ENCODE measurements around the gene STARD7. TPM values are rescaled to one million over a fixed set of nuclear protein-coding genes. Genes with fewer than 3 reads are reported as not detected.

The STARD7 gene
- total and polyA plus RNA-seq, 9 of the 15 experiments (the other 6 are each of a cell fraction or from before 2014, with no cell fraction given) = 90.9 to 196 (median 145) TPM

DNA sequence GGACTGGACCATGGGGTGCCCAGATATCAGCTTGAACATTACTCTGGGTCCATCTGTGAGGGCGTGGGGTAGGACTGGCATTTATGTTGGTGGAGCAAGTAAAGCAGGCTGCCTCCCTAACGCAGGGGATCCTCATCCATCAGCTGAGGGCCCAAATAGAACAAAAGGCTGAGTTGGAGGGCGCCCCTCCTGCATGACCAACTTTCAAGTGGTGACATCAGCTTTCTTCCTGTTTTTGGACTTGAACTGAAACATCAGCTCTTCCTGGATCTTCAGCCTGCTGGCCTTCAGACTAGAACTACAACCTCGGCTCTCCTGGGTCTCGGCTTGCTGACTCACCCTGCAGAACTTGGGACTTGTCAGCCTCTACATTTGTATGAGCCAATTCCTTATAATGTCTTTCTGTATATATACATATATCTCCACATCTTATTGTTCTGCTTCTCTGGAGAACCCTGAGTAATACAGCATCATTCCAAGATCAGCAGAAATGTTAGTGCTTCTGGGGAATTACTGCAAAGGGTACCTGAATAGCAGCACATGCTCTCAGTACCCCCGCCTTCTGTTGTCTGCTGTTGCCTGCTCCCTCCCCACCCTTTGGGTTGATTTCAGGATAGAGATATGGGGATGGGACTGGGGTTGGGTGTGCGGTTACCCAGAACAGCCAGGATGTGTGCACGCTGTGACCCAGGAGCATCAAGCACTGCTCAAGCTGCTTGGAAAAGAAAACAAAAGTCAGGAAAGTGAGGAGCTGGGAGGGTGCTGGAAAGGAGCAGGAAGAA, 37.2 kb upstream of the STARD7 start (continued):
- TF ChIP-seq CREB3L1 (IDR thresholded peaks at IDR 0.05; ENCODE audit: borderline replicate concordance, low read depth) = peak; percentile 26; the same call in 1 of the 2 replicates
- TF ChIP-seq ZFX (CRISPR knock-in tag; IDR thresholded peaks at IDR 0.05) = no peak
- TF ChIP-seq ELF1 (tag; IDR thresholded peaks at IDR 0.05) = peak; percentile 75
- TF ChIP-seq CGGBP1 (CRISPR knock-in tag; IDR thresholded peaks at IDR 0.05) = no peak
- no peak for TF ChIP-seq LARP7 (IDR thresholded peaks at IDR 0.05)
- TF ChIP-seq FOXA3 (CRISPR knock-in tag; conservative IDR thresholded peaks at IDR 0.05 in 1 of 2, IDR thresholded peaks at IDR 0.05 in 1 of 2) = no peak
- TF ChIP-seq ZNF143 (CRISPR knock-in tag; IDR thresholded peaks at IDR 0.05) = no peak
- TF ChIP-seq, protein P1, sequence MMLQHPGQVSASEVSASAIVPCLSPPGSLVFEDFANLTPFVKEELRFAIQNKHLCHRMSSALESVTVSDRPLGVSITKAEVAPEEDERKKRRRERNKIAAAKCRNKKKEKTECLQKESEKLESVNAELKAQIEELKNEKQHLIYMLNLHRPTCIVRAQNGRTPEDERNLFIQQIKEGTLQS (IDR thresholded peaks at IDR 0.05) = peak; percentile 92
- TF ChIP-seq, protein P1 (CRISPR knock-in tag; conservative IDR thresholded peaks at IDR 0.05) = no peak
- no peak for TF ChIP-seq RBM39 (optimal IDR thresholded peaks at IDR 0.05; ENCODE audit: low read depth, low read length)
- no peak for TF ChIP-seq POLR3A (IDR thresholded peaks at IDR 0.05; ENCODE audit: borderline replicate concordance, extremely low read depth, insufficient read depth, insufficient read length)
- TF ChIP-seq RBM25 (IDR thresholded peaks at IDR 0.05; ENCODE audit: low read depth, low read length, severe bottlenecking) = peak; percentile 16
- TF ChIP-seq MYBL2 (IDR thresholded peaks at IDR 0.05; ENCODE audit: low read depth) = no peak
- TF ChIP-seq MYBL2 (CRISPR knock-in tag; IDR thresholded peaks at IDR 0.05; ENCODE audit: borderline replicate concordance) = no peak
- TF ChIP-seq TRIM25 (IDR thresholded peaks at IDR 0.05; ENCODE audit: borderline replicate concordance) = no peak
- TF ChIP-seq CBFA2T3 (IDR thresholded peaks at IDR 0.05) = no peak
- no peak for TF ChIP-seq ETV5 (CRISPR knock-in tag; IDR thresholded peaks at IDR 0.05; ENCODE audit: low read depth)
- TF ChIP-seq, protein P2, sequence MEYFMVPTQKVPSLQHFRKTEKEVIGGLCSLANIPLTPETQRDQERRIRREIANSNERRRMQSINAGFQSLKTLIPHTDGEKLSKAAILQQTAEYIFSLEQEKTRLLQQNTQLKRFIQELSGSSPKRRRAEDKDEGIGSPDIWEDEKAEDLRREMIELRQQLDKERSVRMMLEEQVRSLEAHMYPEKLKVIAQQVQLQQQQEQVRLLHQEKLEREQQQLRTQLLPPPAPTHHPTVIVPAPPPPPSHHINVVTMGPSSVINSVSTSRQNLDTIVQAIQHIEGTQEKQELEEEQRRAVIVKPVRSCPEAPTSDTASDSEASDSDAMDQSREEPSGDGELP (CRISPR knock-in tag; IDR thresholded peaks at IDR 0.05; ENCODE audit: borderline replicate concordance) = peak; percentile 65; the same call in 1 of the 2 replicates
- no peak for TF ChIP-seq KDM4B (IDR thresholded peaks at IDR 0.05; ENCODE audit: borderline replicate concordance in 2 of 2, low read depth in 1 of 2)
- no peak for TF ChIP-seq CHD1 (IDR thresholded peaks at IDR 0.05; ENCODE audit: low read length)
- TF ChIP-seq MAX (CRISPR knock-in tag; IDR thresholded peaks at IDR 0.05) = no peak; the same call in 1 of the 2 replicates

Data from K562 (cell line).